Natural killer cell (primary cell): ENCODE measurements around the gene CEP43. TPM values are rescaled to one million over a fixed set of nuclear protein-coding genes. Genes with fewer than 3 reads are reported as not detected.

Experiments
- ATAC-seq, 3 donors: fragments of 150-1000 bp in 2 of 3; fragments of 200-7000 bp in 1 of 3; cut with Tn5 transposase; 1 replicate in 1 of 3; 2 replicates in 2 of 3; pipeline ENCODE4 v1.10.0; 2021; ENCODE audit warnings: mild to moderate bottlenecking in 2 of 3, moderate library complexity in 2 of 3
- DNase-seq, 2 donors: peaks; one replicate each; pipeline versions ENCODE4 v3.0.0 to v3.0.0-alpha.2; 2013 to 2021; ENCODE audit warnings: mixed read lengths in 1 of 2
- H3K27ac ChIP-seq: one replicate; pipeline ENCODE4 v1.5.1; 2013; ENCODE audit warnings: mild to moderate bottlenecking, low read length
- H3K27me3 ChIP-seq: one replicate; pipeline ENCODE4 v1.6.1; 2013; ENCODE audit warnings: low read length; ENCODE audit not compliant: control insufficient read depth, insufficient read depth
- H3K36me3 ChIP-seq: one replicate; pipeline ENCODE4 v1.6.1; 2013; ENCODE audit warnings: low read length; ENCODE audit not compliant: control insufficient read depth, insufficient read depth
- H3K4me1 ChIP-seq: one replicate; pipeline ENCODE4 v1.6.1; 2013; ENCODE audit warnings: low read length; ENCODE audit not compliant: control insufficient read depth, insufficient read depth
- H3K4me3 ChIP-seq: one replicate; pipeline ENCODE4 v1.5.1; 2013; ENCODE audit warnings: low read length
- H3K9me3 ChIP-seq: one replicate; pipeline ENCODE4 v1.6.1; 2013; ENCODE audit warnings: low read length; ENCODE audit not compliant: control insufficient read depth, insufficient read depth
- H3K27ac Mint-ChIP-seq, 2 donors: one replicate each; pipeline ENCODE4 v1.8.0; 2022; ENCODE audit warnings: mild to moderate bottlenecking in 2 of 2, mixed read lengths in 2 of 2, moderate library complexity in 1 of 2
- H3K27me3 Mint-ChIP-seq, 2 donors: one replicate each; pipeline ENCODE4 v1.8.0; 2022; ENCODE audit warnings: low read depth in 2 of 2, mixed read lengths in 2 of 2
- H3K36me3 Mint-ChIP-seq: one replicate; pipeline ENCODE4 v1.8.0; 2022; ENCODE audit warnings: mixed read lengths
- H3K4me1 Mint-ChIP-seq, 2 donors: one replicate each; pipeline ENCODE4 v1.8.0; 2022; ENCODE audit warnings: mixed read lengths in 2 of 2
- H3K4me3 Mint-ChIP-seq: one replicate; pipeline ENCODE4 v1.8.0; 2022; ENCODE audit warnings: mild to moderate bottlenecking, moderate library complexity, mixed read lengths
- H3K9me3 Mint-ChIP-seq, 2 donors: one replicate each; pipeline ENCODE4 v1.8.0; 2022; ENCODE audit warnings: mixed read lengths in 2 of 2
- WGBS: methylation state at CpG from one replicate; pipeline ENCODE4 v1.1.7; 2013; ENCODE audit warnings: missing lambda C conversion rate; ENCODE audit not compliant: insufficient coverage; 5-methylcytosine and 5-hydroxymethylcytosine counted together
- intact Hi-C: fragments of 100-400 bp; cut with micrococcal nuclease; formaldehyde crosslinking; loops from one replicate; pipeline ENCODE4 v1.14.2; 2022
- total RNA-seq, 4 donors: library from RNA; stranded (reverse); fragments of 120-200 nt in 1 of 4; gene quantifications; one replicate each; pipeline versions ENCODE4 v1.2.3 to v1.2.4, GENCODE V29; 2013 to 2022
- TF ChIP-seq, protein P1 (sequence below): fragments of 200-600 bp; IDR thresholded peaks from one replicate; pipeline ENCODE4 v1.8.0; 2022; ENCODE audit warnings: antibody characterized with exemption

The CEP43 gene, protein sequence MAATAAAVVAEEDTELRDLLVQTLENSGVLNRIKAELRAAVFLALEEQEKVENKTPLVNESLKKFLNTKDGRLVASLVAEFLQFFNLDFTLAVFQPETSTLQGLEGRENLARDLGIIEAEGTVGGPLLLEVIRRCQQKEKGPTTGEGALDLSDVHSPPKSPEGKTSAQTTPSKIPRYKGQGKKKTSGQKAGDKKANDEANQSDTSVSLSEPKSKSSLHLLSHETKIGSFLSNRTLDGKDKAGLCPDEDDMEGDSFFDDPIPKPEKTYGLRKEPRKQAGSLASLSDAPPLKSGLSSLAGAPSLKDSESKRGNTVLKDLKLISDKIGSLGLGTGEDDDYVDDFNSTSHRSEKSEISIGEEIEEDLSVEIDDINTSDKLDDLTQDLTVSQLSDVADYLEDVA
- 10 to 100 TPM; 13.5 to 17.0 (median 15.4) TPM for total RNA-seq
- total RNA-seq (2013): 29.2 TPM

DNA sequence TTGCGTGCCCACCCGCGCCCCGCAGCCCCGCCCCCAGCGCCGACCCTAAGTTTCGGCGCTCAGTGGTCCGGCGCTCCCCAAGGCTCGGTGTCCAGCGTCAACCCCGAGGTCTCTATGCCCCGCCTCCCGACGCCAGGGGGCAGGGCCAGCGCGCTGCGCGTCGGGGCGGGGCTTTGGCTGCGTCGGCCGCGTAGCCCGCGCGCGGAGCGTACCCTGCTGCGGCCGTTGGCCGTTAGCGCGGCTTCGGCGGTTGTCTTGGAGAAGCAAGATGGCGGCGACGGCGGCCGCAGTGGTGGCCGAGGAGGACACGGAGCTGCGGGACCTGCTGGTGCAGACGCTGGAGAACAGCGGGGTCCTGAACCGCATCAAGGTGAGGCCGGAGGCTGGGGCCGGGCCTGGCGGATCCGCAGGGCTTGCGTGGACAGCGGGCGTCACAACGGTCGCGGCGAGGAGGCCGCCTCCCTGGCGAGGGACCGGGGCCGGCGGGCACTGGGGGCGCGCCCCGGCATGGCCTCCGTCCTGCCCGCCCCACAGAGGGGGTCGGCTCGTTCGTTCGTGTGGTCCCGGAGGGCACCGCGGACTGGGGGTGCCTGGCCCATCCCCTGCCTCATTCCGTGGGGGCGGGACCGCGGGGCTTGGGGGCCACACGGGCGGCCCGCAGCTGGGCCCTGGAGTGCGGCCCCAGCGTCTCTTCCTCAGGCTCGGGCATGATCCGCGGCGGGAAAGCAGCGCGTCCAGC lies at the start of gene CEP43:
Gene CEP43 (plus strand): TSS at position 253 of the 739 bp plus-strand sequence. CDS start 16 bp downstream, at position 269.
- peak; percentile 94 to 98 (median 94) for ATAC-seq
- under 1% methylated on average over 93 of the region's 93 CpGs for WGBS
- Mint-ChIP-seq H3K27ac (peak within 1 kb of the TSS; percentile 67 to 87), H3K4me3 (peak within 1 kb of the TSS; percentile 96), H3K27me3 (no peaks in the 10 kb centered on the region), H3K36me3 (no peaks in the 10 kb centered on the region), H3K9me3 (no peaks in the 10 kb centered on the region), H3K4me1 (peaks cover 28% of the 10 kb centered on the region in 2 donors)
- TF ChIP-seq, protein P1, sequence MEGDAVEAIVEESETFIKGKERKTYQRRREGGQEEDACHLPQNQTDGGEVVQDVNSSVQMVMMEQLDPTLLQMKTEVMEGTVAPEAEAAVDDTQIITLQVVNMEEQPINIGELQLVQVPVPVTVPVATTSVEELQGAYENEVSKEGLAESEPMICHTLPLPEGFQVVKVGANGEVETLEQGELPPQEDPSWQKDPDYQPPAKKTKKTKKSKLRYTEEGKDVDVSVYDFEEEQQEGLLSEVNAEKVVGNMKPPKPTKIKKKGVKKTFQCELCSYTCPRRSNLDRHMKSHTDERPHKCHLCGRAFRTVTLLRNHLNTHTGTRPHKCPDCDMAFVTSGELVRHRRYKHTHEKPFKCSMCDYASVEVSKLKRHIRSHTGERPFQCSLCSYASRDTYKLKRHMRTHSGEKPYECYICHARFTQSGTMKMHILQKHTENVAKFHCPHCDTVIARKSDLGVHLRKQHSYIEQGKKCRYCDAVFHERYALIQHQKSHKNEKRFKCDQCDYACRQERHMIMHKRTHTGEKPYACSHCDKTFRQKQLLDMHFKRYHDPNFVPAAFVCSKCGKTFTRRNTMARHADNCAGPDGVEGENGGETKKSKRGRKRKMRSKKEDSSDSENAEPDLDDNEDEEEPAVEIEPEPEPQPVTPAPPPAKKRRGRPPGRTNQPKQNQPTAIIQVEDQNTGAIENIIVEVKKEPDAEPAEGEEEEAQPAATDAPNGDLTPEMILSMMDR: no peak
- Histone ChIP-seq H3K4me1 (peaks cover 9% of the 10 kb centered on the region), H3K27me3 (no peaks in the 10 kb centered on the region), H3K27ac (peak within 1 kb of the TSS; percentile 32), H3K36me3 (peaks cover 5% of the 10 kb centered on the region), H3K4me3 (peak within 1 kb of the TSS; percentile 98), H3K9me3 (no peaks in the 10 kb centered on the region)
- DNase-seq: peak; percentile 89 to 94
- intact Hi-C loops: loop anchor here (1.0 kb wide), 1 partner anchor 43 kb away; the partner anchor contains the start of gene RNASET2

DNA sequence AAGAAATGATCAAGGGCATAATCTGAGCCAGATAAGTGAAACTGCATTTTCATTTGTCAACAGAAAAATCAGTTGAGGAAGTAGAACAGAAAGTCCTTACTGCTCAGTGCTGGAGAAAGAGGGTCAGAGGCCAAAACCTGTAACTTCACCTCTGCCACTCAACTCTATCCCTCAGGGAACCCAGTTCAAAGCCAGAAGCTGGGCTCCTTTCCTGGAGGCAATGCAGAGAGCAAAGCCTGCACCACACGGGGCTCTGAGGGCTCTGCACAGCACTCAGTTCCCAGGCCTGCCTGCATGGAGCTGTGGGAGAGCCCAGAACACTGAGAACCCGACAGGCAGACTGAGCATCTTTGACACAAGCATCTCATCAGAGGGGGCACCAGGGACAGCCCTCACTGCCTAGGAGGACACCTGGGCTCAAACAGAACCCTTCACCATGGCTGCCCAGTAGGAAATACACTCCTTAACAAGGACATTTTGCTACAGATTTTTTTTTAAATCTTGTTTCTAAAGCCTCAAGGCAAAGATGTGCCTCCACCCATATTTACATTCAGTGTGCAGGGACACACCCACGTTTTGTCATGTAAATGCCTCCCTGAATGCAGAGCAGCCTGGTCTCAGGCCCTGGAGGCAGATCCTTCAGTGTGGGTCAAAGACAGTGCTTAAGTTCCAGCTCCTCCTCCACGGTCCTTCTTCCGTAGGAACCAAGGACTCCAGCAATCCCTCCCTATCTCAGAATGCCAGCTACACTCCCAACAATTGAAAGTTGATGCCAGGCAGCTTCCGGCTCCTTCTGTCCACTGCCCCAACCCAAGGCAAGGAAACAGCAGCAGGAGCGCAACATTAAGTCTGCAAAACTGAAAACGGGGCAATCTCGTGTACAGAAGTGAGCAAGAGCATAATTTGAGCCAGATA lies 49.4 kb upstream of the CEP43 start:
- no peaks in the 10 kb centered on the region for H3K36me3 Mint-ChIP-seq
- DNase-seq (peak in 1 of 2 donors; percentile 40), ATAC-seq (no peak)
- no peaks in the 10 kb centered on the region for H3K9me3 Mint-ChIP-seq
- no peaks in the 10 kb centered on the region for H3K27me3 Mint-ChIP-seq
- TF ChIP-seq, protein P1: no peak
- H3K27ac ChIP-seq: peak overlapping the region; percentile 89
- H3K27me3 ChIP-seq: no peaks in the 10 kb centered on the region
- H3K4me1 ChIP-seq: peaks cover 42% of the 10 kb centered on the region
- intact Hi-C loops: no loop called here
- peaks cover 34% of the 10 kb centered on the region for H3K36me3 ChIP-seq
- H3K9me3 ChIP-seq: no peaks in the 10 kb centered on the region
- 72% methylated on average over 9 of the region's 9 CpGs for WGBS
- peak overlapping the region; percentile 68 for H3K4me3 Mint-ChIP-seq
- peaks cover 20 to 34% of the 10 kb centered on the region in 2 donors for H3K4me1 Mint-ChIP-seq
- no peak overlapping the region for H3K4me3 ChIP-seq
- H3K27ac Mint-ChIP-seq: peak overlapping the region; percentile 85

DNA sequence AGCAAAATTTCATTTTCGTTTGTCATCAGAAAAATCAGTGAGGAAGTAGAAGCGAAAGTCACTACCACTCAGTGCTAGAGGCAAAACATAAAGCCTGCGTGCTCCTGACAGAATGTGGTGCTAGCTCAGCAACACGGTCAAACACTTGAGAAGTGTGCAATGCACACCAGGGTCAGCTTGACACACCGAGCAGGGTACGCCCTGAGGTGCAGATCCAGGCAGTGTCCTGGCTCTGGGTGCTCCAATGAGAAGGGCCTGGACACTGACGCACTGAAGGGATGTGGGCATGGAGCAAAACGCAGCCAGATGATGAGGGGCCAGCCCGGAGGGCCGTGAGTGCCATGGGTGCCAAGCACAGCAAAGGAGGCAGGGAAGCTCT lies 48.8 kb upstream of the CEP43 start:
- H3K4me3 ChIP-seq: peak overlapping the region; percentile 25
- Mint-ChIP-seq H3K4me1 (peaks cover 26 to 39% of the 10 kb centered on the region in 2 donors), H3K27ac (peak overlapping the region; percentile 85), H3K9me3 (no peaks in the 10 kb centered on the region), H3K4me3 (peak overlapping the region; percentile 68), H3K36me3 (no peaks in the 10 kb centered on the region), H3K27me3 (no peaks in the 10 kb centered on the region)
- DNase-seq (peak in 1 of 2 donors; percentile 56), ATAC-seq (no peak)
- WGBS: 72% methylated on average over 10 of the region's 10 CpGs
- H3K9me3 ChIP-seq: no peaks in the 10 kb centered on the region
- TF ChIP-seq, protein P1: no peak
- peak overlapping the region; percentile 89 for H3K27ac ChIP-seq
- intact Hi-C loops: no loop called here
- peaks cover 48% of the 10 kb centered on the region for H3K4me1 ChIP-seq
- no peaks in the 10 kb centered on the region for H3K27me3 ChIP-seq
- peaks cover 29% of the 10 kb centered on the region for H3K36me3 ChIP-seq
